KOPT-K1 (cell line): ENCODE results near the gene RADIL.

Experiments used
- H3K27ac ChIP-seq: fragments of 200-600 bp; sonication (generic); 2 replicates; pipeline ENCODE4 v1.5.1; 2016; ENCODE audit warnings: antibody characterized with exemption, mild to moderate bottlenecking, low read depth, low read length; ENCODE audit not compliant: poor library complexity, severe bottlenecking
- H3K36me3 ChIP-seq: fragments of 200-600 bp; sonication (generic); 2 replicates; pipeline ENCODE4 v1.5.1; 2017; ENCODE audit warnings: antibody characterized with exemption, mild to moderate bottlenecking, low read length, moderate library complexity; ENCODE audit not compliant: insufficient read depth
- H3K9me3 ChIP-seq: fragments of 200-600 bp; sonication (generic); 2 replicates; pipeline ENCODE4 v1.5.1; 2017; ENCODE audit warnings: antibody characterized with exemption, low read length, mild to moderate bottlenecking; ENCODE audit not compliant: insufficient read depth, poor library complexity, severe bottlenecking

The RADIL gene

DNA sequence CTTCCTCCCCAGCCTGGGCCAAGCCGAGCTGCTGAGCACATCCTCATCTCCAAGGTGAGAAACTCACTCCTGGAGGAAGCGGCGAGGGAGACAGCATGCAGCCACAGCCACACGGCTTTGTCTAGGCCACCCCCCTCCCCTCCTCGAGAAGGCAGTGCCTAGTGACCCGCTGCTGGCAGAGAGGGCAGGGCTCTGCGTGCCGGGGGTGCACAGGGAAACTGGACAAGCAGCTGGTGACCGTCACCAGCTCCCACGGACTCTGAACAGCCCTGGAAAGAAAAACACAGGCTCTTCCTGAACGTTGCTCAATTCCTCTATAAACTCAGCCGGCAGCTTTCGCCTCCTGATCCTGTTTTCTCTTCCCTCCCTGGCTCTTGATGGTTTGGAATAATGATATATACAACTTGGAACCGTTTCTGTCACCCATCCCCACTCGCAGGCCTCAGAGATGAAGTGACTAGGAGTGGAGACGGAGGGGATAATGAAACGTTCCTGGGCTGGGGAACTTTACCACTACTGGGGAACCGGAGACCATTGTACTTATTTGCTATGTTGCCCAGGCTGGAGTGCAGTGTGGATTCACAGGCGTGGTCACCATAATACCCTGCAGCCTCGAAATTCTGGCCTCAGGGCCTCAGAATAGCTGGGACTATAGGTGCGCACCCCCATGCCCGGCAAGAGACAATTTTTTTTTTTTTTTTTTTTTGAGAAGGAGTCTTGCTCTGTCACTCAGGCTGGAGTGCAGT lies 41.0 kb downstream of the RADIL start:
- H3K27ac ChIP-seq: no peak overlapping the region
- H3K36me3 ChIP-seq: no peaks in the 10 kb centered on the region
- H3K9me3 ChIP-seq: no peaks in the 10 kb centered on the region

DNA sequence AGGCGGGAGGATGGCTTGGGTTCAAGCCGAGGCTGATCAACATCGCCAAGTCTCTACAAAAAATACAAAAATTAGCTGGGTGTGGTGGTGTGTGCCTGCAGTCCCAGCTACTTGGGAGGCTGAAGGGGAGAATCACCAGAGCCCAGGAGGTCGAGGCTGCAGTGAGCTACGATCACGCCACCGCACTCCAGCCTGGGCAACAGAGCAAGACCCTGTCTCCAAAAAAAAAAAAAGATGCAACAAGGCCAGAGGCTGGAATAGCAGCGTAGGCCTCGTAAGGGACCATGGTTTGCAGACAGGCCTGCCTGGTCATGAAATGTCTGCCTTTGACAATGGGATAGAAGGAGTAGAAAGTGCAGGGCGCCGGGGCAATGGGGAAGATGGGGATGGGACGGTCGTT lies 41.7 kb downstream of the RADIL start:
- Histone ChIP-seq H3K36me3 (no peaks in the 10 kb centered on the region), H3K9me3 (no peaks in the 10 kb centered on the region), H3K27ac (no peak overlapping the region)

DNA sequence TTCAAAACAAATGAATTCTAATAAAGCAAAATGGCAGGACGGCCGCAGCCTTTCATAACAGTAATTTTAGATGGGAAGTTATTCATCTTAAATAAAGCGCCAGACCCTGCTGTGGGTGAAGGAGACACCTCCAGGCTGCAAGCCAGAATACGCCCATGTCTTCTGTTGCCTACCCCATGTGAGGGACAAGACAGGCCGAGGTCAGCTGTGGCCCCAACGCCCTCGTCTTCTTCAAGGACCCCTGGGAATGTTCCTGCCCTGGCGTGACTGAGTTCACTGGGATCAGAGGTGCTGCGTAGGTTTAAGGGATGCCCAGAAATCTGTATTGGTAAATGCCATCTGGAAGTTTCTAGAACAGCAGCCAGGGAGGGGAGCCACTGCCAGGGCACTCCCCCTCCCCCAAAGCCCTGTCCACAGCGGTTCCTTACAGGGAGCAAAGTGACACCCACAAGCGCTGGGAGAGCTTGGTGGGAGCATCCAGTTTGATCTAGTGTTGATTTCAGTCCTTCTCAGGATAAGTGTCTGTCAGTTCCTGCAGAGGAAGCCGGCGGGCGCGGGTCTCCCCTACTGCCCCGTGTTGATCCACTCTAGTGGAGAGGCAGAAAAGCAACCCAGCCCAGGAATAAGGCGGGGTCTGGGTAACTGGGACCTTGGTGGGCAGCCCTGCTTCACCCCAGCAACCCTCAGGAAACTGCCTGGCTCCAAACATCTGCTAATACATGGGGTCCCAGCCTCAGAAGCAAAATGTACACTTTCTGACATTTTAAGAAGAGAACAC lies 42.3 kb downstream of the RADIL start:
- Histone ChIP-seq H3K27ac (no peak overlapping the region), H3K9me3 (no peaks in the 10 kb centered on the region), H3K36me3 (no peaks in the 10 kb centered on the region)

DNA sequence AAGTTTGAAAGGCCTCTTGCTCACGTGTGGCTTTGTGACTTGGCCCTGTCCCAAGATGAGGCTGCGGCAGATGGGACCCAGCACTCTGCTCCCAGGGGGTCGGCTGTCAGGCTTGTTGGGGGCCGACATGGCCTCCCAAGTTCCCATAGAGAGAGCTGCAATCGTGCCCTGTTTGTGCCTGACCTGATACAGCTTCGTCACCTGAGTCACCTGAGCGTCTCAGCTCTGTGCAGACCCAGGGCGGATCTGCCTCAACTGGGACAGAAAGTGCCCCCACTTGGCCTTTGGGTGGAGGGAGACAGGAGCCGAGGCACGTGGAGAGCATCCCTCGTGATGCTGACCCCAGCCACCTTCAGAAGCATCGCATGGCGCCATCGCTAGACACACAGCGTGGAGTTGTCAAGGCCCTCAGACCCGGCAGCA lies 43.4 kb downstream of the RADIL start:
- H3K36me3 ChIP-seq: no peaks in the 10 kb centered on the region
- no peaks in the 10 kb centered on the region for H3K9me3 ChIP-seq
- no peak overlapping the region for H3K27ac ChIP-seq

DNA sequence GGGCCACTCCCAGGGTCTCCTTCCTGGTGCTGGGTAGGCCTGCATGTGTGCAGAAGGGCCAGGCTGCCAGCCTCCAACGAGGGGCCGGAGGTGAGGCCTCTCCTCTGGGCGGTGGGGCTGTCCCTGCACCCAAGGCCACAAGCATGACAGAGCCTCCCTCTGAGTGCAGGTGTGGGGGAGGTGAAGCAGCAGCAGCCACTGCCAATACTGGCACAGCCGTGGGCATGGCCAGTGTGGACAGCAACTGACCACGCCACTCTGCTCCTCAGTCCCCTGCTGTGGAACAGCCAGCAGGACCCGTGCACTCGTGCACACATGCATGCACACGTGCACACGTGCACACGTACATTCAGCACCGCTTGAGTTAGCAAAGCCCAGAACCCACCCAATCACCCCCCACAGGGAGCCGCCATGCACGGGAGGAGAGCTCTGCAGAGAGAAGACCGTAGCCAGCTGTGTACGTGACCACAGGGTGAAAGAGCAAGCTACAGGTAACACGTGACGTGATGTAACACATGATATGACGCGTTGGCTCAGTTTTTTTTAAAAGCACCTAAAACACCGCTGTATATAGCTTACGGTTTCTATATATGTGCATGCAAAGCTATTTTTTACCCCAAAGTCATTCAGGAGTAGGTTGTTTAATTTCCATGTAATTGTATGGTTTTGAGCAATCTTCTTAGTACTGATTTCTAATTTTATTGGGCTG lies 44.7 kb downstream of the RADIL start:
- Histone ChIP-seq H3K9me3 (no peaks in the 10 kb centered on the region), H3K27ac (no peak overlapping the region), H3K36me3 (no peaks in the 10 kb centered on the region)

DNA sequence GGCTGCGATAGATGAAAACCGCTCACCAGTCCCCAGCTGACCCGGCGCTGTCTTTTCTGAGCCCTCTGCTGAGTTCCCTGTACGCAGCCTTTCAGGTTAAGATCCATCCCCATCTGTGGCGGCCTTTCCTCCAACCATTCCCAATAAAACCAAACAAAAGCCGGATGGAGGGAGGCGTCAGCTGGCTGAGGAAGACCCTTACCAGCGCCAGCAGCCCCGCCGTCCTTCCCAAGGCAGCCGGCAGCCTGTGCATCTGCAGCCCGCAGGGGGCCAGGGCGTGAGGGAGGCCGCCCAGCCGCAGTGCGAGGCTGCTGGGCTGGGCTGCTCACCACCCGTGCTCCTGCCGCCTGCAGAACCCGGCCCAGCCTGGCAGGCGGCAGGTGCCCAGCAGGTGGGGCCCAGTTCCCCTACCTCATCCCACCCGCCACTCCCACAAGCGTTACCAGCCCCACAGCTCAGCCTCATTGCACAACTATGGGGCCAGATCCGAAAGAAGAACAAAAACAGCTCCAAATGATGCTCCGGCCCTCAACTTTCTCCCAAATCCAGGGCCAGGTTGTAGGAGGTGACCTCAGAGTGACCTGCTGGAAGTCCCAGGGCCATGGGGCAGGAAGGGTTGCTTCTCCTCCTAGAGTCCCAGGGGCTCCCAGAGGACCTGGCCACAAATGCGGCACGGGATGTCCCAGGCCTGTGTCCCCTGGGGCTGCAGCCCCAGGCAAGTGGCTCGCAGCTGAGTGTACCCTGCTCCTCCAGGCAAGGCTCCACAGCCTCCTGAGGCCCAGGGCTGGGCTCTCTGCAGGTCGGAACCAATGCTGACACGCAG lies 45.5 kb downstream of the RADIL start:
- no peak overlapping the region for H3K27ac ChIP-seq
- H3K36me3 ChIP-seq: no peaks in the 10 kb centered on the region
- H3K9me3 ChIP-seq: no peaks in the 10 kb centered on the region

DNA sequence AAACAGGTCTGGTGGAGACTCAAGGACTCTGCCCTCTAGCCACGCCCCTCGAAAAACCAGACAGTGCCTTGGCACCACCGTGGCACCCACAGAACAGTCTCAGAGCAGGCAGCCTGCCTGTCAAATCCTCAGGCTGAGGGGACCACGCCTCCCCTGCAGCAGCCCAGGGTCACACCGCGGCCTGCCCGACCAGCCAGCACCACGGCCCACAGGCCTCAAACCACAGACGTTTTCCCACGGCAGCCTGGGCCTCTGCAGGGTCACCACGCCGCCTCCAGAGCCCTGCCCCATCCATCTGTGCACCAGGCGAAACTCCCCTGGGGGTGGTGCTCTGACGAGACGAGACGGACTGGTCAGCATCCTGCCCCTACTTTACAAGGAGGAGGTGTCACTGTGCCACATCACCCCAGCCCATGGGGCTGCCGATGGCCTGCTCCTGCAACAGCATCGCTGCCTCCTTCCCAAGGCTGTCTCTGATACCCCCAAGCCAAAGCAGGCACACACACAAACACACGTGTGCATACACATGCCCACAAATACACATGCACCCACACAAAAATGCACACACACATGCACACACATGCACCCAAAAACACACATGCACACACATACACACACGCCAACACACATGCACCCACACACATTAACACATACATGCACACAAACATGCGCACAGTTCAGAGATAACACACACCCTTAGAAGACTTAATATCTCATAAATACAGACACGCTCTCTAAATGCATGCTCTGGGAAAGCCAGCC lies 46.3 kb downstream of the RADIL start:
- H3K27ac ChIP-seq: no peak overlapping the region
- H3K9me3 ChIP-seq: no peaks in the 10 kb centered on the region
- H3K36me3 ChIP-seq: no peaks in the 10 kb centered on the region

DNA sequence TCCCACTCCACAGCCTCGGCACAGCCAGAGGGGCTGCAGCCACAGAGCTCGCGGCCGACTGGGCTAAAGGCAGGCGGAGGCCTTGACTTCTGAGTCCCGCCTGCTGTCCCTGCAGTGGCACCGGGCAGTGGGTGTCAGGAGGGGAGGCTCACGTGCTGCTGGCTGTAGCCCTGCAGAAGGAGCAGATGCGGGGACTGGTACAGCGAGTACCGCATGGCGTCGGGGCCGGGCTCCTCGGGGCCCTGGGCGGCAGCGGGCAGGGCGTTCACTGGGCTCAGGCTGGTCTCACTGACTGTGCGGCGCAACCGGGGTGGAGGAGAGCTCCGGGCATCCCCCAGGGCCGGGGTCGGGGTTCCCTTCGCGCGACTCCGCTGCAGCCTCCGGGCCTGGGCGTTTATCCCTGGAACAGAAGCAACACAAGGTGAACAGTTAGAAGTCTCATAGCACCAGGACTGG lies 47.3 kb downstream of the RADIL start:
- no peaks in the 10 kb centered on the region for H3K9me3 ChIP-seq
- H3K27ac ChIP-seq: no peak overlapping the region
- H3K36me3 ChIP-seq: no peaks in the 10 kb centered on the region

DNA sequence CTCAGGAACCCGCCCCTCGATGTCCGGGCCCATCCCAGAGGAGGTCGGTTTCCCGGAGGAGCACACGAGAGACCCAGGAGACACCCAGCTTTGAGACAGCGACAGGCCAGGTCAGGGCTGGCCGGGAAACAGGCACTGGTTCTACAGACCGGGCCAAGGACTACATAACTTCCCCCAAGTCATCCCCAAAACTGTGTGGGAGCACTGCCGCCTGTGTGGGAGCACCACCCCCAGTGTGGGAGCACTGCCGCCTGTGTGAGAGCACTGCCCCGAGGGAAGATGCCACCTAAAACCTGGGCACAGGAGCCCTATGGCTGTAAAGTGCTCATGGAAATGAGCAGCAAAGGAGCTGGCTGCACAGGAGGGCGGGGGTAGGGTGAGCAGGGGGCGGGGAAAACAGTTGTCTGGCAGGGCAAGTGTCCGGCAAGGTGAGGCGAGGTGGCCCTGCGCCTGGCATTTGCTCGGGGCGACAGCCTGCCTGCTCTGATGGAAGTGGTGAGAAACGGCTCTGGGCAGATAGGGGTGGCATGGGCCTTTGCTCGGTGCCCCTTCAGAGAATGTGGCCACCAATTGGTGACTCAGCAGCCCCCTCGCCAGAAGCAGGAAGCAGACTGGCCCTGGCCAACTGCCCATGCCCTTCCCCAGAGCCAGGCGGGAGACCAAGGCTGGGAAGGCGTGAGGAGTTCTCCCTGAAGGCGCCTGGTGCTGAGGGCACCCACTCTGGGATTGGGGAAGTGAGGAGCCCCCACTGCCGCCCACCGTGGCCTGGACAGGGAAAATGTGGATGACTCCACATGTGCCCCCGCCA lies 47.9 kb downstream of the RADIL start:
- H3K9me3 ChIP-seq: no peaks in the 10 kb centered on the region
- H3K36me3 ChIP-seq: no peaks in the 10 kb centered on the region
- no peak overlapping the region for H3K27ac ChIP-seq

DNA sequence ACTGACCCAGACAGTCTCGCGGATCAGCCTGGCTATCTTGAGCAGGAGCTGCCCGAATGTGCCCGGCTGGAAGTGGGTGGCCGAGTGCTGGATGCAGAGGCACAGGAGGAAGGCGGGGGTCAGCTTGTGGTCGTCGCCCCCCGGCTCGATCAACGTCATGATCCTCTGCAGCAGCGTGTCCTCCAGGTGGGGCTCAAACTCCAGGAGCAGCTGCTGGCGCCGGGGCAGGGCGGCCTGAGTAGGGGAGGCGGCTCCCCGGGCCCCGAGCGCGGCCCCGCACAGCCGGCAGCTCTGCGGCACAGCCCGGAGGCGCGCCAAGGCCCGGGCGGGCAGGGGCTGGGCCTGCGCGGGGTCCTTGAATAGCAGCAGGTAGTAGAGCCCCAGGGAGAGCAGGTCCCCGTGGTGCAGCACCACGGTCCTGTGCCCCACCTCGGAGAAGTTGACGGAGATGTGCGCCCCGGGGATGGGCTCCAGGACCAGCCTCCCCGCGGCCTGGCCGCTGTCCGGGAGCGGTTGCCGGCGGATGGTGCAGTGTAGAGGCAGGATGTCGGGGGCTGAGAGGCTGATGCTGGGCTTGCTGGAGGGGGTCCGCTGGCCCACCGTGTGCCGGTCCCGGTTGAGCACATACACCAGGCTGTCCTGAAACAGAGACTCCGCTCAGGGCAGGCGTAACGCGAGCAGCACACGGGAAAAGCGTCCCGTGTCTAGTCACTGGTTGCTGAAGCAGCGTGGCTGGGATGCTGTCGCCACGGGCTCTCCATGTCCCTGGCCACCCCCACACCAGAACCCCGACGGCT lies 48.7 kb downstream of the RADIL start:
- Histone ChIP-seq H3K36me3 (no peaks in the 10 kb centered on the region), H3K9me3 (no peaks in the 10 kb centered on the region), H3K27ac (no peak overlapping the region)

DNA sequence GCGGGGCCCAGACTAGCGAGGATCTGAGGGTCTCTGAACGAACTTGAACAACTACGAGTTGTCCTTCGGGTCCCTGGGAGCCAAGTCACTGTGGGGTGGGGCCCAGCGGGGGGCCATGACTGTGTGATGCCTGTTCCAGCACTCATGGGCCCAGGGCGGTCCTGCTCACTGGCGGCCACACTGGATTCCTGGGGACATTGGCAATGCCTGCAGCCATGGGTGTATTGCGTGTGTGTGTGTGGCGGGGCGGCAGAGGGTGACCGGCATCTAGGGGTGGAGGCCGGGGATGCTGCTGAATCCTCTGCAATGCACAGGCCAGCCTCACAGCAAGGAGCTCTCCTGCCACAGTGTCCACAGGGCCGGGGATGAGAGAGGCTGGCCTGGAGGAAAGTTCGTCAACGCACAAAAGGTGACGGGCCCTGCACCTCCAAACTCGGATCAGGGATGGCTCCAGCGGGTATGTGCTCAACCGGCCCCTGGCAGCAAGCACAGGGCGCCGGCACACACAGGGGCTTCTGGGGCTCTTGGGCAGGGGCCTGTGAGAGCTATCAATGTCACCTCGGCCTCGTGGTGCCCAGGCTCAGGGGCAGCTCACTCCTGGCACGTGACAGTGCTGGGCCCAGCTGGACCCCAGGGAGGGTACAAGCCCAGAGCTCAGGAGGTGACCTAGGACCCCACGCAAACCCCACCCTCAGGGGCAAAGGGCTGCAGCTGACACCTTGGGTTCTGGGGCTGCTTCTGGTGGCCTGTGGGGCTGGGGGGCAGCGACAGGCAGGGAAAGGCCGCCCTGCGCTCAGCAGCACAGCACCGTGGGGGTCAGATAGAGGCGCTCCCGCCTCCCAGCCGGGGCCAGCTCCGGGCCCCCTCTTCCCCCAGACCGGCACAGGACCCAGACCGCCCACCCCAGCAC lies 49.6 kb downstream of the RADIL start:
- no peak overlapping the region for H3K27ac ChIP-seq
- H3K9me3 ChIP-seq: no peaks in the 10 kb centered on the region
- H3K36me3 ChIP-seq: no peaks in the 10 kb centered on the region

DNA sequence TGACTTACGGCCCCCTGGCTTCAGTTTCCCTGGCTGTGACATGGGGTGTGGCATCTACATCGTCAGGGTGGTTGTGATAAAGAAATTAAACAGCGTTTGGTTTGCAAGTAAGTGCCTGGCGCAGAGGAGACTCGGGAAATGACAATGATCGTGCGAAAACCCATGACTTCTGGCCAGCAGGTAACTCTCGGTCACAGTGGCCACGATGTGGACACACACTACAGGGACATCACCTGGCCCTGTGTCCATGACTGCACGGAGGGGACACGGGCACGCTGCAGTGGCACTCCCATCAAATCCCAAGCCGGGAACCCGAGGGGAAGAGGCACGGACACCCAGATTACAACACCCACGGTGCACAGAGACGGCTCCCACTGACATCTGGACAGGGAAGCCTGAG lies 50.3 kb downstream of the RADIL start:
- no peak overlapping the region for H3K27ac ChIP-seq
- no peaks in the 10 kb centered on the region for H3K36me3 ChIP-seq
- no peaks in the 10 kb centered on the region for H3K9me3 ChIP-seq
